Neural progenitor cell (in vitro differentiated cells): ENCODE results near the gene NGRN. TPM values are rescaled to one million over a fixed set of nuclear protein-coding genes. Genes with fewer than 3 reads are reported as not detected.
A peak's percentile ranks its signal among the peaks of the same experiment; 100 is the strongest.
"Not testable (repeated sequence)": the region's sequence is repeated elsewhere in the genome, so short reads cannot be mapped to it uniquely, and the experiment has no call there.

Experiments used
- DNase-seq: peaks from one replicate; pipeline ENCODE4 v3.0.0-alpha.2; 2016; ENCODE audit warnings: low spot score
- H2AFZ ChIP-seq: fragments of 200-600 bp; sonication (generic); replicated peaks from 2 replicates; pipeline ENCODE4 v1.6.1; 2016; ENCODE audit warnings: antibody characterized with exemption
- H3F3A ChIP-seq: fragments of 200-600 bp; sonication (generic); 2 replicates; pipeline ENCODE4 v1.6.1; 2016; ENCODE audit warnings: antibody characterized with exemption, low read depth
- H3K27ac ChIP-seq: fragments of 200-600 bp; sonication (generic); 2 replicates; pipeline ENCODE4 v1.5.1; 2016; ENCODE audit warnings: mild to moderate bottlenecking
- H3K27me3 ChIP-seq: fragments of 200-600 bp; sonication (generic); 2 replicates; pipeline ENCODE4 v1.6.1; 2016; ENCODE audit warnings: mild to moderate bottlenecking, moderate library complexity
- H3K36me3 ChIP-seq: fragments of 200-600 bp; sonication (generic); 2 replicates; pipeline ENCODE4 v1.5.1; 2016
- H3K4me1 ChIP-seq: fragments of 200-600 bp; sonication (generic); 2 replicates; pipeline ENCODE4 v1.6.1; 2016; ENCODE audit warnings: mixed run types
- H3K4me2 ChIP-seq: fragments of 200-600 bp; sonication (generic); 2 replicates; pipeline ENCODE4 v1.6.1; 2016
- H3K4me3 ChIP-seq: fragments of 200-600 bp; sonication (generic); 2 replicates; pipeline ENCODE4 v1.5.1; 2016
- H3K79me2 ChIP-seq: fragments of 200-600 bp; sonication (generic); 2 replicates; pipeline ENCODE4 v1.6.1; 2016; ENCODE audit warnings: low read depth
- H3K9ac ChIP-seq: fragments of 200-600 bp; sonication (generic); 2 replicates; pipeline ENCODE4 v1.6.1; 2016
- H3K9me3 ChIP-seq: fragments of 200-600 bp; sonication (generic); 2 replicates; pipeline ENCODE4 v1.5.1; 2016; ENCODE audit warnings: low read depth
- H4K20me1 ChIP-seq: fragments of 200-600 bp; sonication (generic); 2 replicates; pipeline ENCODE4 v1.6.1; 2016; ENCODE audit warnings: low read depth
- H3K27ac Mint-ChIP-seq: 3 replicates; pipeline ENCODE4 v1.8.0; 2021; ENCODE audit warnings: mixed read lengths
- H3K27me3 Mint-ChIP-seq: 2 replicates; pipeline ENCODE4 v1.8.0; 2022; ENCODE audit warnings: low read depth, mild to moderate bottlenecking, inconsistent platforms, moderate library complexity, mixed read lengths; ENCODE audit not compliant: insufficient read depth
- H3K36me3 Mint-ChIP-seq: 3 replicates; pipeline ENCODE4 v1.8.0; 2021; ENCODE audit warnings: mixed read lengths
- H3K4me1 Mint-ChIP-seq: 3 replicates; pipeline ENCODE4 v1.8.0; 2021; ENCODE audit warnings: mixed read lengths
- H3K4me3 Mint-ChIP-seq: 3 replicates; pipeline ENCODE4 v1.8.0; 2021; ENCODE audit warnings: mild to moderate bottlenecking, moderate library complexity, mixed read lengths
- H3K9me3 Mint-ChIP-seq: 3 replicates; pipeline ENCODE4 v1.8.0; 2020; ENCODE audit warnings: mixed read lengths
- EZH2 ChIP-seq: fragments of 200-600 bp; sonication (generic); IDR thresholded peaks from 2 replicates; pipeline ENCODE4 v1.6.1; 2017; ENCODE audit warnings: antibody characterized with exemption, mild to moderate bottlenecking, moderate library complexity
- EZH2phosphoT487 ChIP-seq: fragments of 200-600 bp; sonication (generic); IDR thresholded peaks from 2 replicates; pipeline ENCODE4 v1.6.1; 2017; ENCODE audit warnings: antibody characterized with exemption
- total RNA-seq: library from RNA; depleted of rRNA; stranded (reverse); fragments of >200 nt; gene quantifications from 2 replicates; pipeline ENCODE4 v1.2.3, GENCODE V29; 2015; ENCODE audit warnings: low replicate concordance
- TF ChIP-seq, protein P1 (sequence below): fragments of 200-600 bp; sonication (generic); IDR thresholded peaks from 2 replicates; pipeline ENCODE4 v1.5.1; 2017; ENCODE audit warnings: antibody characterized with exemption, mild to moderate bottlenecking

Gene NGRN
- total RNA-seq, 1 donor from 2014 or later, result 47.8 TPM

DNA sequence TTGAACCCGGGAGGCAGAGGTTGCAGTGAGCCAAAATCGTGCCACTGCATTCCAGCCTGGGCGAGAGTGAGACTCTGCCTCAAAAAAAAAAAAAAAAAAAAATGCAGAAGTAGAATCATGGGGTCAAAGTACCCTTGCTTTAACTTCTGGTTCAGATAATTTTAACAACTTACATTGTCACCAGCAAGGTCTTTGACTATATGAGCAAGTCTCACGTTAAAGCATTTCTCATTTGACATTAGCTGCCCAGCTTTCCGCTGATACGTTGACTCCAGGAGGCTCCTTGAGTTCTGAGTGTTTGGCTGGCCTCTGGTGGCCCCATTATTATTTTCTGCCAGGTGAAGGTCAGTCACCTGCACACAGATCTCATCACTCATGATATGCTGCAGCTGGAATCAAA, 16.2 kb downstream of the NGRN start:
- not testable (repeated sequence) for H3K27me3 Mint-ChIP-seq, H3K79me2 ChIP-seq, H3K4me1 Mint-ChIP-seq, H3K4me1 ChIP-seq, H3K9ac ChIP-seq, H2AFZ ChIP-seq, H3K4me2 ChIP-seq, H3K4me3 Mint-ChIP-seq, H3K36me3 ChIP-seq, H3K27ac ChIP-seq, H3K36me3 Mint-ChIP-seq, H3K9me3 ChIP-seq, H3K27ac Mint-ChIP-seq, DNase-seq, H3K9me3 Mint-ChIP-seq, H3K4me3 ChIP-seq, H3K27me3 ChIP-seq, H4K20me1 ChIP-seq
- peaks cover 13% of the 10 kb centered on the region for H3F3A ChIP-seq

DNA sequence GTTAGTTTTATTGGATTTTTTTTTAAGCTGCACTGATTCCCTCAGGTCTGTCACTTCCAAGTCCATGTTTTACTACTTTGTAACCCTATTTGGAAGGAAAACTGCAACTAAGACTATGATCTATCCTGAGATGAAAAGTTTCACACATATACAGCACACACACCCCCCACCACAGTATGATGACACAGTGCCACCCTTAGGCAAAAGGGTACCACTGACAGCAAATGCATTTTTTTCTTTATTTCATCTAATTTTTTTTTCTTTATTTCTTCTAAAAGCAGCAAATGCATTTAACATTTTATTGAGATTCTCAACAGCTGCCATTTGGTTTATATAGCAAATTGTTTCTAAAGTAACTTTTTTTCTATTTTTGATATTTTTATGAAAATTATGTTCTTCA, 21.2 kb downstream of the NGRN start:
- no peak overlapping the region for H3K4me3 ChIP-seq
- H3K27ac ChIP-seq, result no peak overlapping the region
- Mint-ChIP-seq H3K27me3 (no peaks in the 10 kb centered on the region), H3K36me3 (no peaks in the 10 kb centered on the region), H3K4me3 (no peak overlapping the region), H3K4me1 (no peaks in the 10 kb centered on the region), H3K27ac (no peak overlapping the region), H3K9me3 (no peaks in the 10 kb centered on the region)
- no peak for TF ChIP-seq EZH2
- no peak for TF ChIP-seq EZH2phosphoT487
- TF ChIP-seq, protein P1, sequence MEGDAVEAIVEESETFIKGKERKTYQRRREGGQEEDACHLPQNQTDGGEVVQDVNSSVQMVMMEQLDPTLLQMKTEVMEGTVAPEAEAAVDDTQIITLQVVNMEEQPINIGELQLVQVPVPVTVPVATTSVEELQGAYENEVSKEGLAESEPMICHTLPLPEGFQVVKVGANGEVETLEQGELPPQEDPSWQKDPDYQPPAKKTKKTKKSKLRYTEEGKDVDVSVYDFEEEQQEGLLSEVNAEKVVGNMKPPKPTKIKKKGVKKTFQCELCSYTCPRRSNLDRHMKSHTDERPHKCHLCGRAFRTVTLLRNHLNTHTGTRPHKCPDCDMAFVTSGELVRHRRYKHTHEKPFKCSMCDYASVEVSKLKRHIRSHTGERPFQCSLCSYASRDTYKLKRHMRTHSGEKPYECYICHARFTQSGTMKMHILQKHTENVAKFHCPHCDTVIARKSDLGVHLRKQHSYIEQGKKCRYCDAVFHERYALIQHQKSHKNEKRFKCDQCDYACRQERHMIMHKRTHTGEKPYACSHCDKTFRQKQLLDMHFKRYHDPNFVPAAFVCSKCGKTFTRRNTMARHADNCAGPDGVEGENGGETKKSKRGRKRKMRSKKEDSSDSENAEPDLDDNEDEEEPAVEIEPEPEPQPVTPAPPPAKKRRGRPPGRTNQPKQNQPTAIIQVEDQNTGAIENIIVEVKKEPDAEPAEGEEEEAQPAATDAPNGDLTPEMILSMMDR, result peak; percentile 66
- H4K20me1 ChIP-seq, result no peaks in the 10 kb centered on the region
- no peak overlapping the region for H2AFZ ChIP-seq
- H3K4me1 ChIP-seq, result no peaks in the 10 kb centered on the region
- no peak overlapping the region for H3K4me2 ChIP-seq
- H3K36me3 ChIP-seq, result no peaks in the 10 kb centered on the region
- no peaks in the 10 kb centered on the region for H3K9me3 ChIP-seq
- H3K9ac ChIP-seq, result no peak overlapping the region
- DNase-seq, result peak; percentile 40
- H3K79me2 ChIP-seq, result no peaks in the 10 kb centered on the region
- peaks cover 4% of the 10 kb centered on the region for H3F3A ChIP-seq
- H3K27me3 ChIP-seq, result no peaks in the 10 kb centered on the region

DNA sequence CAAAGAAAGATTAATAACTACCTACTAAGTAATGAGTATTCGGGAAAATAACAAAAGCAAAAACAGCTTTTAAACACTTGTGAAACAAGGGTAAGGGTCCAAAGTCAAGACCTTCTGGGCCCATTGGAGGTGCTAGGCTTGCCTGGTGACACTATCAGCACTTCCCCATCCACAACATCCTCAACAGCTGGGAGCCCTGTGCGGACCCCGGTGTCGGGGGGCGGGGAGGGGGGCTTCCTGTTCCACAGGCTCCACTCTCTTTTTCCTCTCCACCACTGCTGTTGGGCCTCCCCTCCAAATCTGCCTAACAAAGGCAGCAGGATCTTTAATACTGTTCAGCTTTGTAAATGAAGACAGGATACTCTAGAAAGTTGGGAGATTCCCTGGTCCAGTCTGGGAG, 21.6 kb downstream of the NGRN start:
- H3K79me2 ChIP-seq, result no peaks in the 10 kb centered on the region
- H3K9ac ChIP-seq, result no peak overlapping the region
- H3K4me1 Mint-ChIP-seq, result no peaks in the 10 kb centered on the region
- H3K9me3 Mint-ChIP-seq, result no peaks in the 10 kb centered on the region
- H3K36me3 Mint-ChIP-seq, result no peaks in the 10 kb centered on the region
- no peaks in the 10 kb centered on the region for H3K27me3 ChIP-seq
- H3K27ac Mint-ChIP-seq, result no peak overlapping the region
- peaks cover 4% of the 10 kb centered on the region for H3F3A ChIP-seq
- no peak for DNase-seq
- no peak overlapping the region for H3K4me2 ChIP-seq
- no peaks in the 10 kb centered on the region for H3K4me1 ChIP-seq
- no peaks in the 10 kb centered on the region for H3K27me3 Mint-ChIP-seq
- TF ChIP-seq, protein P1, result no peak
- TF ChIP-seq EZH2, result no peak
- no peak for TF ChIP-seq EZH2phosphoT487
- H3K4me3 Mint-ChIP-seq, result no peak overlapping the region
- no peaks in the 10 kb centered on the region for H4K20me1 ChIP-seq
- H3K9me3 ChIP-seq, result no peaks in the 10 kb centered on the region
- H2AFZ ChIP-seq, result peak overlapping the region; percentile 35
- no peaks in the 10 kb centered on the region for H3K36me3 ChIP-seq
- H3K4me3 ChIP-seq, result no peak overlapping the region
- no peak overlapping the region for H3K27ac ChIP-seq

DNA sequence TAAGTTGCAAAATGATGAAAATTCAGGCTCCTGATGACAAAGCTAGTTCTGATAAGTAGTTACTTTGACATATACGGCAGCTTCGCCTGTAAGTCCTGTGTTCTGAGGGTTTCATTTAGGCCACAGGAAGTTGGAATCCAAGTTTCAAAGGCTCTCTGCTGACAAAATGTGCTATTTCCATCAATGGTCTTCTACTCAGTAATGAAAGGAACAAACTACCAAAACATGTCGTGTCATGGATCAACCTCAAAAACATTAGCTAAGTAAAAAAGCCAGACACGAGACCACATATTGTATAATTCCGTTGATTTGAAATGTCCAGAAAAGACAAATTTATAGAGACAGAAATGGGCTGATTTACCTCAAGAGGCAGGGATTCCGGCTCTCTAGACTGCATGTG, 22.5 kb downstream of the NGRN start:
- Histone ChIP-seq H3K27me3 (no peaks in the 10 kb centered on the region), H3K27ac (no peak overlapping the region), H3F3A (peaks cover 4% of the 10 kb centered on the region), H3K4me2 (no peak overlapping the region), H2AFZ (no peak overlapping the region), H3K9ac (no peak overlapping the region), H3K36me3 (no peaks in the 10 kb centered on the region), H3K9me3 (no peaks in the 10 kb centered on the region), H3K4me3 (no peak overlapping the region), H4K20me1 (no peaks in the 10 kb centered on the region), H3K79me2 (no peaks in the 10 kb centered on the region), H3K4me1 (no peaks in the 10 kb centered on the region)
- TF ChIP-seq, protein P1, result no peak
- TF ChIP-seq EZH2phosphoT487 (no peak), EZH2 (no peak)
- H3K27me3 Mint-ChIP-seq, result no peaks in the 10 kb centered on the region
- no peak overlapping the region for H3K4me3 Mint-ChIP-seq
- H3K4me1 Mint-ChIP-seq, result no peaks in the 10 kb centered on the region
- DNase-seq, result no peak
- H3K36me3 Mint-ChIP-seq, result no peaks in the 10 kb centered on the region
- no peaks in the 10 kb centered on the region for H3K9me3 Mint-ChIP-seq
- H3K27ac Mint-ChIP-seq, result no peak overlapping the region
